ENCODE data around the gene FYCO1.

GRCh38 chr3:45921158-45922038, 74.2 kb downstream of the FYCO1 start:
- no peak for TF ChIP-seq CREB1 (IDR thresholded peaks at IDR 0.05)
- TF ChIP-seq CTCF (IDR thresholded peaks at IDR 0.05; ENCODE audit: control extremely low read depth in 1 of 3, insufficient read depth in 1 of 3, low read depth in 1 of 3, low read length in 3 of 3), result no peak
- no peak for TF ChIP-seq EZH2 (IDR thresholded peaks at IDR 0.05; ENCODE audit: low read depth, low read length, severe bottlenecking)
